NOMO-1 (cell line): Measurements from ENCODE around the gene GPR35.

ENCODE experiments used
- DNase-seq, 2 experiments: peaks; one replicate each; lab custom pipeline; 2025; ENCODE audit not compliant: unreplicated experiment in 2 of 2; lab: John Stamatoyannopoulos, UW

GPR35 gene

GRCh38 chr2:240637116-240637900 is 12.0 kb downstream of the GPR35 start:
- DNase-seq: no peak

GRCh38 chr2:240637901-240638345 is 12.6 kb downstream of the GPR35 start:
- no peak for DNase-seq

GRCh38 chr2:240638512-240639160 is 13.4 kb downstream of the GPR35 start:
- DNase-seq: no peak

GRCh38 chr2:240639566-240639965 is 14.3 kb downstream of the GPR35 start:
- DNase-seq: no peak

- DNase-seq: no peak
These were observed 15.7 kb downstream of the GPR35 start for GRCh38 chr2:240640939-240641338.

- DNase-seq: no peak
These were observed 17.0 kb downstream of the GPR35 start for GRCh38 chr2:240642061-240642805.

- DNase-seq: no peak
These were observed 17.5 kb downstream of the GPR35 start for GRCh38 chr2:240642806-240643092.

- no peak for DNase-seq
These were observed 18.0 kb downstream of the GPR35 start for GRCh38 chr2:240643093-240643810.

- no peak for DNase-seq
These were observed 18.5 kb downstream of the GPR35 start for GRCh38 chr2:240643811-240644150.

GRCh38 chr2:240644171-240644651 is 18.9 kb downstream of the GPR35 start:
- DNase-seq: no peak

- no peak for DNase-seq
These were observed 19.6 kb downstream of the GPR35 start for GRCh38 chr2:240644859-240645301.

- DNase-seq: no peak
These were observed 20.1 kb downstream of the GPR35 start for GRCh38 chr2:240645346-240645745.

- DNase-seq: no peak
These were observed 20.5 kb downstream of the GPR35 start for GRCh38 chr2:240645801-240646175.

- DNase-seq: peak; percentile 21 to 27
These were observed 21.1 kb downstream of the GPR35 start for GRCh38 chr2:240646176-240646899.

- DNase-seq: no peak
These were observed 21.7 kb downstream of the GPR35 start for GRCh38 chr2:240646900-240647502.

GRCh38 chr2:240647503-240648154 is 22.3 kb downstream of the GPR35 start:
- DNase-seq: no peak

GRCh38 chr2:240648155-240648649 is 22.9 kb downstream of the GPR35 start:
- no peak for DNase-seq

- DNase-seq: no peak
These were observed 23.5 kb downstream of the GPR35 start for GRCh38 chr2:240648650-240649275.

GRCh38 chr2:240649331-240649730 is 24.1 kb downstream of the GPR35 start:
- DNase-seq: no peak
